SK-N-SH (cell line): ENCODE results near the gene KRTAP5-8.

Experiments used
- EP300 ChIP-seq, 2 experiments: IDR thresholded peaks; 2 replicates each; pipeline versions ENCODE4 v1.4.0 to v1.6.1; 2012; ENCODE audit warnings: borderline replicate concordance in 1 of 2, low read depth in 1 of 2, low read length in 1 of 2
- YY1 ChIP-seq: IDR thresholded peaks from 2 replicates; pipeline ENCODE4 v1.4.0; 2012; ENCODE audit warnings: low read depth, mild to moderate bottlenecking

GRCh38 chr11:71551711-71552110 is 13.9 kb downstream of the KRTAP5-8 start:
- TF ChIP-seq EP300 (IDR thresholded peaks at IDR 0.05; ENCODE audit: borderline replicate concordance in 1 of 2, low read depth in 1 of 2, low read length in 1 of 2), result no peak
- no peak for TF ChIP-seq YY1
